K562 (cell line): Measurements from ENCODE around the gene SAT2. TPM values are rescaled to one million over a fixed set of nuclear protein-coding genes. Genes with fewer than 3 reads are reported as not detected.

Experiments used
- ATAC-seq: fragments of 200-7000 bp; cut with Tn5 transposase; 3 replicates; pipeline ENCODE4 v1.9.1; 2020; ENCODE audit warnings: moderate library complexity
- BruUV-seq: library from RNA; stranded (reverse); fragments of 400-500 nt; replicated peaks from 2 replicates; lab custom pipeline; 2021; lab: Mats Ljungman, UMichigan
- CTCF ChIA-PET: fragments of 300-600 bp; formaldehyde crosslinking; extraction: SDS; loops from one replicate; lab custom pipeline; 2021; ENCODE audit warnings: low intra/inter-chr PET ratio; lab: Yijun Ruan, JAX
- POLR2A ChIA-PET: fragments of 300-600, 350-650 bp; sonication (Branson Sonifier 250); formaldehyde crosslinking; extraction: SDS; loops from one replicate; lab custom pipeline; 2021; ENCODE audit warnings: antibody characterized with exemption, inconsistent platforms; lab: Yijun Ruan, JAX
- DNase-seq, 4 experiments: peaks; one replicate each; pipeline versions ENCODE4 v3.0.0 to v3.0.0-alpha.2; 2011 to 2018; ENCODE audit warnings: low spot score in 3 of 4, mixed read lengths in 3 of 4; ENCODE audit errors: extremely low read depth in 1 of 4
- FAIRE-seq: peaks from 2 replicates; lab custom pipeline; 2011; peaks lifted over from hg19 to GRCh38; lab: Jason Lieb, UNC
- H2AFZ ChIP-seq: 2 replicates; pipeline ENCODE4 v1.6.0; 2011; ENCODE audit warnings: low read depth, low read length, control low read depth, inconsistent platforms
- H3K27ac ChIP-seq: fragments of 200-600 bp; 3 replicates; pipeline ENCODE4 v1.8.0; 2011; ENCODE audit warnings: low read depth, mild to moderate bottlenecking, control low read depth, inconsistent platforms, low read length, moderate library complexity, mixed read lengths; ENCODE audit errors: extremely low read depth
- H3K27me3 ChIP-seq, 2 experiments: fragments of 300-600 bp in 1 of 2; 2 replicates in 1 of 2; 3 replicates in 1 of 2; pipeline versions ENCODE4 v1.6.0 to v1.8.0; 2011; ENCODE audit warnings: inconsistent platforms in 2 of 2, low read length in 2 of 2, mild to moderate bottlenecking in 1 of 2, mixed read lengths in 1 of 2, moderate library complexity in 1 of 2; ENCODE audit not compliant: control insufficient read depth in 2 of 2, insufficient read depth in 2 of 2
- H3K36me3 ChIP-seq: fragments of 300-600 bp; 3 replicates; pipeline ENCODE4 v1.8.0; 2011; ENCODE audit warnings: mild to moderate bottlenecking, low read length, inconsistent platforms; ENCODE audit not compliant: control insufficient read depth, insufficient read depth
- H3K4me1 ChIP-seq, 2 experiments: fragments of 200-600 bp in 1 of 2; replicated peaks in 1 of 2; 2 replicates in 1 of 2; 3 replicates in 1 of 2; pipeline versions ENCODE4 v1.5.1 to v1.8.0; 2011; ENCODE audit warnings: inconsistent platforms in 2 of 2, low read length in 2 of 2, mild to moderate bottlenecking in 1 of 2, mixed read lengths in 1 of 2, moderate library complexity in 1 of 2; ENCODE audit not compliant: control insufficient read depth in 2 of 2, insufficient read depth in 2 of 2
- H3K4me2 ChIP-seq: 2 replicates; pipeline ENCODE4 v1.6.1; 2011; ENCODE audit warnings: low read length, control low read depth, inconsistent platforms, mixed read lengths; ENCODE audit not compliant: insufficient read depth
- H3K4me3 ChIP-seq: fragments of 200-600 bp; sonication (generic), shearing (Covaris generic); 2 replicates; pipeline ENCODE4 v1.5.1; 2016; ENCODE audit warnings: control low read depth, inconsistent platforms
- H3K79me2 ChIP-seq: fragments of 200-600 bp; 3 replicates; pipeline ENCODE4 v1.8.0; 2011; ENCODE audit warnings: low read length, inconsistent platforms; ENCODE audit not compliant: control insufficient read depth, insufficient read depth
- H3K9ac ChIP-seq, 2 experiments: 2 replicates each; pipeline versions ENCODE4 v1.6.0 to v1.6.1; 2011; ENCODE audit warnings: low read depth in 2 of 2, low read length in 2 of 2, control low read depth in 1 of 2, inconsistent platforms in 1 of 2, mild to moderate bottlenecking in 1 of 2, mixed read lengths in 1 of 2; ENCODE audit not compliant: insufficient read depth in 1 of 2
- H3K9me1 ChIP-seq: one replicate; pipeline ENCODE4 v1.6.0; 2011; ENCODE audit warnings: inconsistent platforms, mild to moderate bottlenecking, low read length, moderate library complexity; ENCODE audit not compliant: control insufficient read depth, insufficient read depth
- H3K9me3 ChIP-seq: replicated peaks from 2 replicates; pipeline ENCODE4 v1.5.1; 2011; ENCODE audit warnings: low read depth, low read length, inconsistent platforms; ENCODE audit not compliant: control insufficient read depth, insufficient read depth
- H4K20me1 ChIP-seq: replicated peaks from 2 replicates; pipeline ENCODE4 v1.6.1; 2011; ENCODE audit warnings: low read length, inconsistent platforms, mixed read lengths; ENCODE audit not compliant: control insufficient read depth, insufficient read depth
- L3MBTL2 ChIP-seq: fragments of 450-650 bp; IDR thresholded peaks from 2 replicates; pipeline ENCODE4 v1.6.1; 2016; ENCODE audit warnings: mild to moderate bottlenecking, moderate library complexity
- MAZ ChIP-seq, 2 experiments: fragments of 450-650 bp in 1 of 2; sonication (generic) in 1 of 2; formaldehyde crosslinking; IDR thresholded peaks in 1 of 2; conservative IDR thresholded peaks in 1 of 2; 2 replicates each; pipeline versions ENCODE4 v1.4.0 to v1.5.0; 2020; ENCODE audit warnings: mild to moderate bottlenecking in 1 of 2, missing genetic modification reagents in 1 of 2
- NCOR1 ChIP-seq: fragments of 450-650 bp; IDR thresholded peaks from 2 replicates; pipeline ENCODE4 v1.6.1; 2016; ENCODE audit warnings: mild to moderate bottlenecking, moderate library complexity
- NFE2 ChIP-seq: IDR thresholded peaks from 2 replicates; pipeline ENCODE4 v1.6.1; 2014; ENCODE audit warnings: antibody characterized with exemption, low read depth
- PTRF ChIP-seq: fragments of 450-650 bp; IDR thresholded peaks from 2 replicates; pipeline ENCODE4 v1.6.1; 2016; ENCODE audit warnings: mild to moderate bottlenecking, missing genetic modification characterization, missing compliant biosample characterization
- SMAD1 ChIP-seq: fragments of 150-350 bp; IDR thresholded peaks from 2 replicates; pipeline ENCODE4 v1.6.1; 2014; ENCODE audit warnings: low read length, low read depth; ENCODE audit not compliant: partially characterized antibody
- ZNF384 ChIP-seq: IDR thresholded peaks from 2 replicates; pipeline ENCODE4 v1.6.1; 2012; ENCODE audit warnings: low read depth, low read length, improper control_type of control experiment
- WGBS: fragments of 100-300 bp; shearing (Covaris generic); methylation state at CpG from one replicate; pipeline ENCODE4 v1.1.6; 2016; ENCODE audit warnings: low coverage, mixed read lengths; ENCODE audit not compliant: insufficient coverage; ENCODE audit errors: missing lambda C conversion rate; 5-methylcytosine and 5-hydroxymethylcytosine counted together
- in situ Hi-C: fragments of 300-500 bp; cut with MboI; formaldehyde crosslinking; loops from 4 replicates; pipeline ENCODE4 v1.15.0; 2018; ENCODE audit warnings: inconsistent platforms, mixed read lengths
- intact Hi-C: fragments of 100-400 bp; cut with micrococcal nuclease; formaldehyde crosslinking; loops from 2 replicates; pipeline ENCODE4 v1.14.2; 2022
- polyA plus RNA-seq, 8 experiments: library from polyadenylated mRNA; depleted of rRNA in 4 of 8; stranded (reverse) in 5 of 8; unstranded in 3 of 8; fragments of >200 nt; fragmentation: Nextera tagmentation in 2 of 8; fragmentation: Illumina TruSeq in 1 of 8; extraction: Ambion mirVana in 2 of 8; extraction: Trizol in 1 of 8; gene quantifications; 2 replicates each; pipeline versions ENCODE4 v1.2.1 to v1.2.3, GENCODE V29; 2011 to 2014; ENCODE audit warnings: inconsistent platforms in 1 of 8, missing spikeins in 1 of 8
- total RNA-seq, 7 experiments: library from RNA; depleted of rRNA in 6 of 7; stranded (reverse); fragments of >200 nt in 6 of 7; fragmentation: Illumina TruSeq in 2 of 7; extraction: Trizol in 2 of 7; gene quantifications; 2 replicates each; pipeline versions ENCODE4 v1.2.1 to v1.2.3, GENCODE V29; 2011 to 2021; ENCODE audit warnings: low replicate concordance in 1 of 7
- TF ChIP-seq, protein P1 (sequence below): sonication (generic); formaldehyde crosslinking; IDR thresholded peaks from 2 replicates; pipeline ENCODE4 v1.9.0; 2022; ENCODE audit warnings: mild to moderate bottlenecking, missing genetic modification reagents
- TF ChIP-seq, protein P2 (sequence below): fragments of 450-650 bp; IDR thresholded peaks from 2 replicates; pipeline ENCODE4 v1.6.1; 2016; ENCODE audit warnings: low read depth
- TF ChIP-seq, protein P3 (sequence below), 2 experiments: fragments of 450-650 bp; conservative IDR thresholded peaks; 2 replicates each; pipeline ENCODE4 v1.6.1; 2017; ENCODE audit warnings: mild to moderate bottlenecking in 2 of 2, moderate library complexity in 2 of 2

The SAT2 gene
- total and polyA plus RNA-seq, 9 of the 15 experiments (the other 6 are each of a cell fraction or from before 2014, with no cell fraction given) = 2.0 to 8.0 (median 5.3) TPM

DNA sequence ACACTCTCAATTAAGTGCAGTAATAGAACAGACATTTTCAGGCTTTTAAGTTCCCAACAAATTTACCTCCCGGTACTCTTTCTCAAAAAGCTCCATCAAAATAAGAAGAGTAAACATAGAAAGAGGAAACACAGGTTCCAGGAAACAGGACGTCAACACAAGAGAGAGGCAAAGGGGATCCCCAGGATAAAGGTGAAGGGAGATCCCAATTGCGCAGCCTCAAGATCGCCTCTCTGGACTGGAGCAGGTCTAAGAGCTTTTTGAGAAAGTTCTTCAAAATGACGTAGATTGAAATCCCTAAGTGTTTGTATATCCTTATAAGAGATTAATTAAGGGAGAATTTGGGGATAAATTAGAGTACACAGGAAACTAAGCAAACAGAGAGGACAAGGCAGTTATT is 9.0 kb downstream of the SAT2 start (continued):
- TF ChIP-seq L3MBTL2 = no peak

DNA sequence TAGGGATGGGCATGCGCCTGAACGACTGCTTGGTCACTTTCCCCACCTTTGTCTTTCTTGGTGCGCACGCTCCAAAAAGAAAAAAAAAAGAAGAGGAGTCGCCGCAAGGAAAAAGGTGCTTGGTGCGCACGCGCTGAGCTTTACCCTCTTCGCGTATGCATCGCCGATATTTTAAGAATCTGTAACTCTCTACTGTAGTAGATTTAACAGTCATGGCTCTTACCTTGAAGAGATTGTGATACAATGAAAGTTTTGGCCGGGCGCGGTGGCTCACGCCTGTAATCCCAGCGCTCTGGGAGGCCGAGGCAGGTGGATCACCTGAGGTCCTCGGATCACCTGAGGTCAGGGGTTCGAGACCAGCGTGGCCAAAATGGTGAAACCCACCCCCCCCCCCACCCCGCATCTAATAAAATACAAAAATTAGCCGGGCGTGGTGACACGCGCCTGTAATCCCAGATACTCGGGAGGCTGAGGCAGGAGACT is 12.3 kb downstream of the SAT2 start:
- WGBS = 7% methylated on average over 18 of the region's 28 CpGs
- Histone ChIP-seq H3K27me3 (no peaks in the 10 kb centered on the region), H3K27ac (peak overlapping the region; percentile 76), H3K79me2 (peaks cover 40% of the 10 kb centered on the region), H3K9me3 (no peaks in the 10 kb centered on the region), H3K36me3 (peaks cover 7% of the 10 kb centered on the region; the same call in 2 of the 3 replicates), H3K4me1 (peaks cover 16 to 27% of the 10 kb centered on the region in 2 experiments; a peak in 4 of 5 replicates), H3K4me2 (peak overlapping the region; percentile 71), H2AFZ (peak overlapping the region; percentile 97), H3K9ac (peak overlapping the region; percentile 65 to 88), H3K9me1 (peaks cover 6% of the 10 kb centered on the region), H3K4me3 (peak overlapping the region; percentile 38), H4K20me1 (no peaks in the 10 kb centered on the region; the same call in 1 of the 2 replicates)
- ChIA-PET CTCF (interaction anchor here (0.5 kb wide), 1 partner anchor 108 kb away, joined by 3 read pairs; no protein-coding TSS in a partner anchor), POLR2A (interaction anchor here (0.6 to 4.0 kb wide), 7 partner anchors 9 to 1151 kb away, joined by 3 to 28 read pairs (median 4); partner anchors contain the start of genes MPDU1, SAT2 and TP53)
- BruUV-seq = no TSS peak
- DNase-seq (no peak), ATAC-seq (no peak), FAIRE-seq (no peak)
- intact Hi-C loops (loop anchor here (5.0 kb wide), 1 partner anchor 33 kb away; the partner anchor contains the start of gene MPDU1), in situ Hi-C loops (no loop called here)
- 0 out of 4 replicates have a peak, but pooled peaks of 1 of the 2 experiments have one; percentile 22 for TF ChIP-seq MAZ (CRISPR knock-in tag; conservative IDR thresholded peaks at IDR 0.05 in 1 of 2, IDR thresholded peaks at IDR 0.05 in 1 of 2)
- no peak for TF ChIP-seq NCOR1
- TF ChIP-seq, protein P1, sequence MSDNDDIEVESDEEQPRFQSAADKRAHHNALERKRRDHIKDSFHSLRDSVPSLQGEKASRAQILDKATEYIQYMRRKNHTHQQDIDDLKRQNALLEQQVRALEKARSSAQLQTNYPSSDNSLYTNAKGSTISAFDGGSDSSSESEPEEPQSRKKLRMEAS (CRISPR knock-in tag) = peak; percentile 61
- TF ChIP-seq, protein P2, sequence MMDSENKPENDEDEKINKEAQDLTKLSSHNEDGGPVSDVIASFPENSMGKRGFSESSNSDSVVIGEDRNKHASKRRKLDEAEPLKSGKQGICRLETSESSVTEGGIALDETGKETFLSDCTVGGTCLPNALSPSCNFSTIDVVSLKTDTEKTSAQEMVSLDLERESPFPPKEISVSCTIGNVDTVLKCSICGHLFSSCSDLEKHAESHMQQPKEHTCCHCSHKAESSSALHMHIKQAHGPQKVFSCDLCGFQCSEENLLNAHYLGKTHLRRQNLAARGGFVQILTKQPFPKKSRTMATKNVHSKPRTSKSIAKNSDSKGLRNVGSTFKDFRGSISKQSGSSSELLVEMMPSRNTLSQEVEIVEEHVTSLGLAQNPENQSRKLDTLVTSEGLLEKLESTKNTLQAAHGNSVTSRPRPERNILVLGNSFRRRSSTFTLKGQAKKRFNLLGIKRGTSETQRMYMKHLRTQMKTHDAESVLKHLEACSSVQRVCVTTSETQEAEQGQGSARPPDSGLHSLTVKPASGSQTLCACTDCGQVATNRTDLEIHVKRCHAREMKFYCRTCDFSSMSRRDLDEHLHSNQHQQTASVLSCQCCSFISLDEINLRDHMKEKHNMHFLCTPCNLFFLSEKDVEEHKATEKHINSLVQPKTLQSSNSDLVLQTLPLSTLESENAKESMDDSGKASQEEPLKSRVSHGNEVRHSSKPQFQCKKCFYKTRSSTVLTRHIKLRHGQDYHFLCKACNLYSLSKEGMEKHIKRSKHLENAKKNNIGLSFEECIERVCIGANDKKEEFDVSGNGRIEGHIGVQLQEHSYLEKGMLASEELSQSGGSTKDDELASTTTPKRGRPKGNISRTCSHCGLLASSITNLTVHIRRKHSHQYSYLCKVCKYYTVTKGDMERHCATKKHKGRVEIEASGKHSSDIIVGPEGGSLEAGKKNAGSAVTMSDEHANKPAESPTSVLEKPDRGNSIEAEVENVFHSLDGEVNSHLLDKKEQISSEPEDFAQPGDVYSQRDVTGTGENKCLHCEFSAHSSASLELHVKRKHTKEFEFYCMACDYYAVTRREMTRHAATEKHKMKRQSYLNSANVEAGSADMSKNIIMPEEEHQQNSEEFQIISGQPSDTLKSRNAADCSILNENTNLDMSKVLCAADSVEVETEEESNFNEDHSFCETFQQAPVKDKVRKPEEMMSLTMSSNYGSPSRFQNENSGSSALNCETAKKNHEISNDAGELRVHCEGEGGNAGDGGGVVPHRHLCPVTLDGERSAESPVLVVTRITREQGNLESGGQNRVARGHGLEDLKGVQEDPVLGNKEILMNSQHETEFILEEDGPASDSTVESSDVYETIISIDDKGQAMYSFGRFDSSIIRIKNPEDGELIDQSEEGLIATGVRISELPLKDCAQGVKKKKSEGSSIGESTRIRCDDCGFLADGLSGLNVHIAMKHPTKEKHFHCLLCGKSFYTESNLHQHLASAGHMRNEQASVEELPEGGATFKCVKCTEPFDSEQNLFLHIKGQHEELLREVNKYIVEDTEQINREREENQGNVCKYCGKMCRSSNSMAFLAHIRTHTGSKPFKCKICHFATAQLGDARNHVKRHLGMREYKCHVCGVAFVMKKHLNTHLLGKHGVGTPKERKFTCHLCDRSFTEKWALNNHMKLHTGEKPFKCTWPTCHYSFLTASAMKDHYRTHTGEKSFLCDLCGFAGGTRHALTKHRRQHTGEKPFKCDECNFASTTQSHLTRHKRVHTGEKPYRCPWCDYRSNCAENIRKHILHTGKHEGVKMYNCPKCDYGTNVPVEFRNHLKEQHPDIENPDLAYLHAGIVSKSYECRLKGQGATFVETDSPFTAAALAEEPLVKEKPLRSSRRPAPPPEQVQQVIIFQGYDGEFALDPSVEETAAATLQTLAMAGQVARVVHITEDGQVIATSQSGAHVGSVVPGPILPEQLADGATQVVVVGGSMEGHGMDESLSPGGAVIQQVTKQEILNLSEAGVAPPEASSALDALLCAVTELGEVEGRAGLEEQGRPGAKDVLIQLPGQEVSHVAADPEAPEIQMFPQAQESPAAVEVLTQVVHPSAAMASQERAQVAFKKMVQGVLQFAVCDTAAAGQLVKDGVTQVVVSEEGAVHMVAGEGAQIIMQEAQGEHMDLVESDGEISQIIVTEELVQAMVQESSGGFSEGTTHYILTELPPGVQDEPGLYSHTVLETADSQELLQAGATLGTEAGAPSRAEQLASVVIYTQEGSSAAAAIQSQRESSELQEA = no peak
- TF ChIP-seq ZNF384 = peak; percentile 99
- no peak for TF ChIP-seq SMAD1
- TF ChIP-seq, protein P3, sequence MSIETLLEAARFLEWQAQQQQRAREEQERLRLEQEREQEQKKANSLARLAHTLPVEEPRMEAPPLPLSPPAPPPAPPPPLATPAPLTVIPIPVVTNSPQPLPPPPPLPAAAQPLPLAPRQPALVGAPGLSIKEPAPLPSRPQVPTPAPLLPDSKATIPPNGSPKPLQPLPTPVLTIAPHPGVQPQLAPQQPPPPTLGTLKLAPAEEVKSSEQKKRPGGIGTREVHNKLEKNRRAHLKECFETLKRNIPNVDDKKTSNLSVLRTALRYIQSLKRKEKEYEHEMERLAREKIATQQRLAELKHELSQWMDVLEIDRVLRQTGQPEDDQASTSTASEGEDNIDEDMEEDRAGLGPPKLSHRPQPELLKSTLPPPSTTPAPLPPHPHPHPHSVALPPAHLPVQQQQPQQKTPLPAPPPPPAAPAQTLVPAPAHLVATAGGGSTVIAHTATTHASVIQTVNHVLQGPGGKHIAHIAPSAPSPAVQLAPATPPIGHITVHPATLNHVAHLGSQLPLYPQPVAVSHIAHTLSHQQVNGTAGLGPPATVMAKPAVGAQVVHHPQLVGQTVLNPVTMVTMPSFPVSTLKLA (conservative IDR thresholded peaks at IDR 0.05) = 0 out of 4 replicates have a peak, but pooled peaks of 1 of the 2 experiments have one; percentile 27
- peak; percentile 52; the same call in 1 of the 2 replicates for TF ChIP-seq NFE2
- TF ChIP-seq PTRF (tag) = no peak
